Measurements from ENCODE around the gene RPSA. TPM values are rescaled to one million over a fixed set of nuclear protein-coding genes. Genes with fewer than 3 reads are reported as not detected.

RPSA gene
- total RNA-seq, 1 donor from 2014 or later, result 1,633 TPM

DNA sequence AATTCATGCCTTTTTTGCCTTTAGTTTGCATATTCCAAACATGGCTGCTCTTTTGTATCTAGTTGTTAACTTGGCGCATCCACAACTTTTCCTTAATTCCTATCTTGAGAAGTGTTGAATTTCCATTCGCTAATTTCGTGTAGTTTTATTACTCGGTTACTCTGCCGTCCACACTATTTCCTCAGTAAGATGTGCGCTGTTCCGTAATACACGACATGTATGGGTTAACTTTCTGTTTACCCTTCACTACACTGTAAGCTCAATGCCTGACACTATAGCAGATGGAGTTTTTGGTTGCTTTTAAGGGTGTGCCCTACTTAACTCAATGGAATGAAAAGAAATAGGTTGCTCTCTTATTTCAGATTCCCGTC is 724 bp downstream of the RPSA start:
- Mint-ChIP-seq H3K4me3 (peak overlapping the region; percentile 92), H3K27ac (ENCODE audit: unreplicated experiment) (peak overlapping the region; percentile 28), H3K36me3 (ENCODE audit: low read depth) (peaks cover 38% of the 10 kb centered on the region), H3K9me3 (no peaks in the 10 kb centered on the region), H3K4me1 (peaks cover 44% of the 10 kb centered on the region), H3K27me3 (ENCODE audit: low read depth) (peaks cover 4% of the 10 kb centered on the region)
- TF ChIP-seq, protein P1, sequence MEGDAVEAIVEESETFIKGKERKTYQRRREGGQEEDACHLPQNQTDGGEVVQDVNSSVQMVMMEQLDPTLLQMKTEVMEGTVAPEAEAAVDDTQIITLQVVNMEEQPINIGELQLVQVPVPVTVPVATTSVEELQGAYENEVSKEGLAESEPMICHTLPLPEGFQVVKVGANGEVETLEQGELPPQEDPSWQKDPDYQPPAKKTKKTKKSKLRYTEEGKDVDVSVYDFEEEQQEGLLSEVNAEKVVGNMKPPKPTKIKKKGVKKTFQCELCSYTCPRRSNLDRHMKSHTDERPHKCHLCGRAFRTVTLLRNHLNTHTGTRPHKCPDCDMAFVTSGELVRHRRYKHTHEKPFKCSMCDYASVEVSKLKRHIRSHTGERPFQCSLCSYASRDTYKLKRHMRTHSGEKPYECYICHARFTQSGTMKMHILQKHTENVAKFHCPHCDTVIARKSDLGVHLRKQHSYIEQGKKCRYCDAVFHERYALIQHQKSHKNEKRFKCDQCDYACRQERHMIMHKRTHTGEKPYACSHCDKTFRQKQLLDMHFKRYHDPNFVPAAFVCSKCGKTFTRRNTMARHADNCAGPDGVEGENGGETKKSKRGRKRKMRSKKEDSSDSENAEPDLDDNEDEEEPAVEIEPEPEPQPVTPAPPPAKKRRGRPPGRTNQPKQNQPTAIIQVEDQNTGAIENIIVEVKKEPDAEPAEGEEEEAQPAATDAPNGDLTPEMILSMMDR (conservative IDR thresholded peaks at IDR 0.05), result no peak
- no peak for DNase-seq (ENCODE audit: low read depth, low spot score)

DNA sequence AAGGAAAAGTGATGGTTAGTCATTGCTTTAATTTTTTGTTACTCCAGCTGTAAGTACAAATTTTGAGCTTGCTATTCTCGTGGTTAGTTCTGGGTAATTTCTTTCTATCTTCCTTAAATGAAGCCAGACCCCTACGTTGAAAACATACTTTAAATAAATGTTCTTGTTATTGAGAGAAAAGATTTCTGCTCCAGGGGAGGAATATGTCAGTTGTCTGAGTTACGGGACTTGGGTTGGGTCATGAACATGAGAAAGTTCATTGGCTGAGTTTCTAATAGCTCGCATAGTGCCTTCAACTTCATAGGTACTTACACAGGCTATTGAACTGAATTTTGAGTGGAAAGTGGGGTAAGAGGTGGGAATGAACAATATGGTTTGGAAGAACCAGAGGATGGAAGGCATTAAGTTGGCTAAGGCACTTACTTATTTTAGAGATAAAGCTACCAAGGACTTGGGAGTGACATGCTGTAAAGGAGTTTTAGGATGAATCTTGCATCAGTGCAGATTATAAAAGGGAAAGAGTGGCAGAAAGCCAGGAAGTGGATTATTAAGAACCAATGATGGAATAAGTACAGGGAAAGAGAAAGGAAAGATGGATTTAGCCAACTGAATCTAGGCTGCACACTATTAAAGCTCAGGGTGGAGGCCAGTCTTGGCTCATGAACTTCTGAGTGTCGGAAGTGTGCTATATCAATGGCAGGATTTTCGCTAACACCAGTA is 1.4 kb downstream of the RPSA start:
- Mint-ChIP-seq H3K27ac (ENCODE audit: unreplicated experiment) (peak overlapping the region; percentile 30), H3K36me3 (ENCODE audit: low read depth) (peaks cover 44% of the 10 kb centered on the region), H3K27me3 (ENCODE audit: low read depth) (peaks cover 4% of the 10 kb centered on the region), H3K9me3 (no peaks in the 10 kb centered on the region), H3K4me3 (peak overlapping the region; percentile 92), H3K4me1 (peaks cover 44% of the 10 kb centered on the region)
- no peak for DNase-seq (ENCODE audit: low read depth, low spot score)
- TF ChIP-seq, protein P1 (conservative IDR thresholded peaks at IDR 0.05), result no peak

DNA sequence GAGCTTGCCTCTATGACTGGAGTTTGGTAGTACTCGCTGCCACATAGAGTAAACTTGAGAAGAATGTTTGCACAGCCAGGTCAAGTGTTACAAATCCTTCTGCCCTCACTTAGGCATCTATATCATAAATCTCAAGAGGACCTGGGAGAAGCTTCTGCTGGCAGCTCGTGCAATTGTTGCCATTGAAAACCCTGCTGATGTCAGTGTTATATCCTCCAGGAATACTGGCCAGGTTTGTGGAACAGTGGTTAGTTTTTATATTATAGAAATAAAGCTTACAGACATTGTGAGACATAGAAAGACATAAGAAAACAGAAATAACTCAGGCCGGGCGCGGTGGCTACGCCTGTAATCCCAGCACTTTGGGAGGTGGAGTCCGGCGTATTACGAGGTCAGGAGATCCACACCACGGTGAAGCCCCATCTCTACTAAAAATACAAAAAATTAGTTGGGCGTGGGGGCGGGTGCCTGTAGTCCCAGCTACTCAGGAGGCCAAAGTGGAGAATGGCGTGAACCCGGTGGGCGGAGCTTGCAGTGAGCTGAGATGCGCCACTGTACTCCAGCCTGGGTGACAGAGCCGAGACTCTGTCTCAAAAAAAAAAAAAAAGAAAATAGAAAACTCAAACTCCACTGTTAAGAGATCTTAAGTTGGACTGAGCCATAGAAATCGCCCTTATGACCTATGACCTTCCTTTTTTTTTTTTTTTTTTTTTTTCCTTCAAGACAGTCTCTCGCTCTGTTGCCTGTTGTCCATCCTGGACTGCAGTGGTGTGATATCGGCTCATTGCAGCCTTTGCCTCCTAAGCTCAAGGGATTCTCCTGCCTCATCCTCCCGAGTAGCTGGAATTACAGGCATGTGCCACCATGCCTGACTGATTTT is 2.2 kb downstream of the RPSA start:
- H3K4me1 Mint-ChIP-seq, result peaks cover 44% of the 10 kb centered on the region
- H3K36me3 Mint-ChIP-seq (ENCODE audit: low read depth), result peaks cover 50% of the 10 kb centered on the region
- no peaks in the 10 kb centered on the region for H3K9me3 Mint-ChIP-seq
- H3K27me3 Mint-ChIP-seq (ENCODE audit: low read depth), result peaks cover 4% of the 10 kb centered on the region
- peak overlapping the region; percentile 92 for H3K4me3 Mint-ChIP-seq
- H3K27ac Mint-ChIP-seq (ENCODE audit: unreplicated experiment), result peak overlapping the region; percentile 19
- no peak for DNase-seq (ENCODE audit: low read depth, low spot score)
- TF ChIP-seq, protein P1 (conservative IDR thresholded peaks at IDR 0.05), result no peak

DNA sequence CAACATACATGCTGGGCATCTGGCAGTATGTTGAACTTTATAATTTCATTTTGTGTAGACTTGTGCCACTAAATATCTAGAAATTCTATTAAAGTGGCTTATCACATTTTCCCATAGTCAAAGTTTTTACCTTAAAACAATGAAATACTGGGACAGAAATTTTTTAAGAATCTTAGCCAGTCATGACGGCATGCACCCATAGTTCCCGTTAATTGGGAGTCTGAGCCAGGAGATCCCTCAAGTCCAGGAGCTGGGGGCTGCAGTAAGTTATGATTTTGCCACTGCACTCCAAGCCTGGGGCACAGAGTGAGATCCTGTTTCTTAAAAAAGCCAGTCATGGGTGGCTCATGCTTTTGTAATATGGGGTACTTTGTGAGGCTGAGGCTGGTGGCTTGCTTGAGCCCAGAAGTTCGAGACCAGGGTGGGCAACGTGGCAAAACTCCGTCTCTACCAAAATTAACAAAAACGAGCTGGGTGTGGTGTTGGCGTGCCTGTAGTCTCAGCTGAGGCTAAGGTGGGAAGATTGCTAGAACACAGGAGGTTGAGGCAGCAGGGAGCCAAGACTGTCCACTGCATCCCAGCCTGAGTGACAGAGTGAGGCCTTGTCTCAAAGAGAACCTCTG is 3.1 kb downstream of the RPSA start:
- H3K36me3 Mint-ChIP-seq (ENCODE audit: low read depth), result peaks cover 54% of the 10 kb centered on the region
- H3K4me3 Mint-ChIP-seq, result peak overlapping the region; percentile 75
- no peak for DNase-seq (ENCODE audit: low read depth, low spot score)
- H3K4me1 Mint-ChIP-seq, result peaks cover 44% of the 10 kb centered on the region
- H3K9me3 Mint-ChIP-seq, result no peaks in the 10 kb centered on the region
- H3K27ac Mint-ChIP-seq (ENCODE audit: unreplicated experiment), result no peak overlapping the region
- peaks cover 4% of the 10 kb centered on the region for H3K27me3 Mint-ChIP-seq (ENCODE audit: low read depth)
- TF ChIP-seq, protein P1 (conservative IDR thresholded peaks at IDR 0.05), result no peak

DNA sequence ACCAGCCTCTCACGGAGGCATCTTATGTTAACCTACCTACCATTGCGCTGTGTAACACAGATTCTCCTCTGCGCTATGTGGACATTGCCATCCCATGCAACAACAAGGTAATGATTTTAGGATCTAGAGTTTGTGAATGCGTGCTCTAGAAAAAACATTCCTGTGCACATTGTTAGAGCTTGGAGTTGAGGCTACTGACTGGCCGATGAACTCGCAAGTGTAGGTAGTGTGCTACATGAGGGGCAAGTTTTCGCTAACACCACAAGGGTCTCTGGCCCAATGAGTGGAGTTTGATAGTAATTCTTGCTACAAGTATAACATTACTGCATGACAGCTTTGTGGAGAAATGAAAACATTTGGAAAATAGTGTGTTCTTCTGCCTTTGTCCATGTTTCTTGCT is 4.4 kb downstream of the RPSA start:
- H3K27ac Mint-ChIP-seq (ENCODE audit: unreplicated experiment), result no peak overlapping the region
- peak overlapping the region; percentile 67 for H3K4me3 Mint-ChIP-seq

More for the DNA sequence above, 4.4 kb downstream of the RPSA start:
- no peak for DNase-seq (ENCODE audit: low read depth, low spot score)
- Mint-ChIP-seq H3K9me3 (no peaks in the 10 kb centered on the region), H3K4me1 (peaks cover 44% of the 10 kb centered on the region), H3K27me3 (ENCODE audit: low read depth) (peaks cover 4% of the 10 kb centered on the region), H3K36me3 (ENCODE audit: low read depth) (peaks cover 56% of the 10 kb centered on the region)
- TF ChIP-seq, protein P1 (conservative IDR thresholded peaks at IDR 0.05), result no peak
